IPS DF 4.7 (cell line): ENCODE measurements around the gene KCNH1.

Source experiments
- DNase-seq: peaks from one replicate; pipeline ENCODE4 v3.0.0-alpha.2; 2013; ENCODE audit warnings: low spot score; ENCODE audit errors: extremely low read depth

KCNH1 gene, protein sequence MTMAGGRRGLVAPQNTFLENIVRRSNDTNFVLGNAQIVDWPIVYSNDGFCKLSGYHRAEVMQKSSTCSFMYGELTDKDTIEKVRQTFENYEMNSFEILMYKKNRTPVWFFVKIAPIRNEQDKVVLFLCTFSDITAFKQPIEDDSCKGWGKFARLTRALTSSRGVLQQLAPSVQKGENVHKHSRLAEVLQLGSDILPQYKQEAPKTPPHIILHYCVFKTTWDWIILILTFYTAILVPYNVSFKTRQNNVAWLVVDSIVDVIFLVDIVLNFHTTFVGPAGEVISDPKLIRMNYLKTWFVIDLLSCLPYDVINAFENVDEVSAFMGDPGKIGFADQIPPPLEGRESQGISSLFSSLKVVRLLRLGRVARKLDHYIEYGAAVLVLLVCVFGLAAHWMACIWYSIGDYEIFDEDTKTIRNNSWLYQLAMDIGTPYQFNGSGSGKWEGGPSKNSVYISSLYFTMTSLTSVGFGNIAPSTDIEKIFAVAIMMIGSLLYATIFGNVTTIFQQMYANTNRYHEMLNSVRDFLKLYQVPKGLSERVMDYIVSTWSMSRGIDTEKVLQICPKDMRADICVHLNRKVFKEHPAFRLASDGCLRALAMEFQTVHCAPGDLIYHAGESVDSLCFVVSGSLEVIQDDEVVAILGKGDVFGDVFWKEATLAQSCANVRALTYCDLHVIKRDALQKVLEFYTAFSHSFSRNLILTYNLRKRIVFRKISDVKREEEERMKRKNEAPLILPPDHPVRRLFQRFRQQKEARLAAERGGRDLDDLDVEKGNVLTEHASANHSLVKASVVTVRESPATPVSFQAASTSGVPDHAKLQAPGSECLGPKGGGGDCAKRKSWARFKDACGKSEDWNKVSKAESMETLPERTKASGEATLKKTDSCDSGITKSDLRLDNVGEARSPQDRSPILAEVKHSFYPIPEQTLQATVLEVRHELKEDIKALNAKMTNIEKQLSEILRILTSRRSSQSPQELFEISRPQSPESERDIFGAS

DNA sequence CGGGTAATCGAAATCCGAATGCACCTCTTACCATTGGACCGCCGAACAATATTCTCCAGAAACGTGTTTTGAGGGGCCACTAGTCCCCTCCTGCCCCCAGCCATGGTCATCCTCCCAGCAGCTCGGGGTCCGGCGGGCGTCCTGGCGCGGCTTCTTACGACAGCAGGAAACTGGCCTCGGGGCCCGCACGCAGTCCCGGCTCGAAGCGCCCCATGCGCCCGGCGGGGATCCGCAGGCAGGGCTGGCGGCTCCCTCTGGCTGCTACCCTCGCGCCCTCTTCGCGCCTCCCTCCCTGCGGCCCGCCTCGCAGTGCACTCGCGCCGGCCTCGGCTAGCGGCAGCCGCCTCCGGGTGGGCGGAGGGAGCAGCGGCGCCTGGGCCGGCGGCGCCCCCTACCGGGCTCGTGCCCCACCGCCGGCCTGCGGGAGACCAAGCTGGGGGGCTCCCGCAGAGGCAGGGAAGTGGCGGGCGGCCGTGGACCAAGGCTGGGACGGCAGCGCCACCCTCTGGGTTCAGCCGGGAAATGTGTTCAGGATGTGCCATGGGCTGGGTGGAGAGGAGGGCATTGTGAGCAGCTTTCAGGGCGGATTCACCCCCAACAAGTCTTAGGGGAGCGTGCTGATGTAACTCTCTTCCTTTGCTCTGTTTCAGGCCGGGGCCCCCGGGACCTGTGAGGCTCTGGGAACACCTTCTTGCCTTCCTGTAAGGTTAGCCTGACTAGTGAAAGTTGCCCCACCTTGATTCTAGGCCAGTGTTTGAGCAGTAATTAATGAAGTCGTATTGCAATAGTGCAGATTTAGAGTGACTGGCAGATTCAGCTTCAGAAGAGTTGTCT, at the start of gene KCNH1:
TSS of gene KCNH1 (minus strand) at position 313 of the 834 bp plus-strand sequence. CDS start at position 110, 203 bp downstream.
- no peak for DNase-seq

DNA sequence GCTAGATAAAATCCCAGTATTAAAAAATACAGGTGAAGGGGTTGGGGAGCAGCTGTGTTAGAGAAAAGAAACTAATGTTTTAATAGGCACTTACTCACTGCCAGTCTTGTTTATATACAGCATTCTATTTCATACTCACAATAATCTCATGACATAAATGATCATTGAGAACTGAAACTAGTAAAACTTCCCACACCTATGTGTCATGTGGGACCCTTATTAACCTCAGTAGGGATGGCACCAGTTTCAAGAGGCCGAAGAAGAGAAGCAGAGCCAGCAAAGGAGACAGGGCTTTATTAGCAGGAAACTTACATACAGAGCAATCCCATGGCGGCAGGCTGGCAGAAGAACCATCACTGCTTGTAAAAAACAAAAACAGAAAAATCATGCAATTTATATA, 48.8 kb upstream of the KCNH1 start:
- DNase-seq: no peak

DNA sequence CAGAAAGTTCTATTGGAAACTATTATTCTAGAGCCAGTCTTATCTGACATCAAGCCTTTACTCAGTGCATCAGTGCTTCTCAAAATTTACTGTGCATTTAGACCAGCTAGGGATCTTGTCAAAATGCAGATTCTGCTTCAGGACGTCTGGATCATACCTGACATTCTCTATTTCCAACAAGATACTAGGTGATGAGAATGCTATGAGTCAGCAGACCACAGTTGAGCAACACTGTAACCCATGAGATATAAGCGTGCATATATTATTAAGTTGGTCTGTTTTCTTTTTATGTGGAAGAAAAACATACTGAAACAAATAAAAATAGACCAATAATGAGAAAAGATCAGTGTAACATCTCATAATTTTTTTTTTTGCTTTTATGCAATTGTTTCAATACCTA, 40.4 kb upstream of the KCNH1 start:
- DNase-seq: no peak

DNA sequence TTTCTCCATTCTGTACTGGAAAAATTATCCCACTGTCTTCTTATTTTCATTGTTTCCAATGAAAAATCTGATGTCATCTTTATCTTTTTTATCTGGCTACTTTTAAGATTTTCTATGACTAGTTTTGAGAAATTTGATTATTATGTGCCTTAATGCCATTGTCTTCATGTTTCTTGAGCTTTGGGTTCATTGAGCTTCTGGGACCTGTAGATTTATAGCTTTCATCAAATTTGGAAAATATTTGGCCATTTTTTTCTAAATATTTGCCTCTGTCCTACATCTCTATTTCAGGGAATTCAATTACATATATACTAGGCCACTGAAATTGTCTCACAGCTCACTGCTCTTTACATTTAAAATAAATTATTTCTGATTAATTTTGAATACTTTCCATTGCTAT, 38.7 kb upstream of the KCNH1 start:
- no peak for DNase-seq

DNA sequence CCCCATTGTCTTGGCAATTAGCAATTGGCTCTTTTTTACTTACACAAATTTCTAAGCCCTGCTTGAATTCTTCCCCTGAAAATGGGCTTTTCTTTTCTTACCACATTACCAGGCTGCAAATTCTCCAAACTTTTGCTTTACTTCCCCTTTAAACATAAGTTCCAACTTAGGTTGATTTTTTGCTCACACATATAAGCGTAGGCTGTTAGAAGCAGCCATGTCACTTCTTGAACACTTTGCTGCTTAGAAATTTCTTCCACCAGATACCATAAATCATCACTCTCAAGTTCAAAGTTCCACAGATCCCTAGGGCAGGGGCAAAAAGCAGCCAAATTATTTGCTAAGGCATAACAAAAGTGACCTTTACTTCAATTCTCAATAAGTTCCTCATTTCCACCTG, 35.4 kb upstream of the KCNH1 start:
- DNase-seq: no peak

DNA sequence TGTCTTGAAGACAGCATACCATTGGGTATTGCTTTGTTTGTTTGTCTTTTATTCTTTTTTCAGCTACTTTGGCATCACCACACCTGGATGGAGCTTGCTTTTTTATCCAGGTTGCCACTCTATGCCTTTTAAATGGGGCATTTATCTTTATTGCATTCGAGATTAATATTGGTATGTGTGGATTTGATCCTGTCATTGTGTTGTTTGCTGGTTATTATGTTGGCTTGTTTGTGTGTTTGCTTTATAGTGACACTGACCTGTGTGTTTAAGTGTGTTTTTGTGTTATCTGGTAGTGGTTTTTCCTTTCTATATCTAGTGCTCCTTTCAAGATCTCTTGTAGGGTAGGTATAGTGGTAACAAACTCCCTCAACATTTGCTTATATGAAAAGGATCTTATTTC, 24.9 kb upstream of the KCNH1 start:
- DNase-seq: no peak

DNA sequence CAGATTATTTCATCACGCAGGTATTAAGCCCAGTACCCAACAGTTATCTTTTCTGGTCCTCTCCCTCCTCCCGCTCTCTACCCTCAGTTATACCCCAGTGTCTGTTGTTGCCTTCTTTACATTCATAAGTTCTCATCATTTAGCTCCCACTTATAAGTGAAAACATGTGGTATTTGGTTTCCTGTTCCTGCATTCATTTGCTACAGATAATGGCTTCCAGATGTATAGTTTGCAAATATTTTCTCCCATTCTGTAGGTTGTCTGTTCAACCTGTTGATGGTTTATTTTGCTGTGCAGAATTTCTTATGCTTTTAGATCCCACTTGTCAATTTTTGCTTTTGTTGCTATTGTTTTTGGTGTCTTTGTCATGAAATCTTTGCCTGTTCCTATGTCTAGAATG, 21.1 kb upstream of the KCNH1 start:
- no peak for DNase-seq

DNA sequence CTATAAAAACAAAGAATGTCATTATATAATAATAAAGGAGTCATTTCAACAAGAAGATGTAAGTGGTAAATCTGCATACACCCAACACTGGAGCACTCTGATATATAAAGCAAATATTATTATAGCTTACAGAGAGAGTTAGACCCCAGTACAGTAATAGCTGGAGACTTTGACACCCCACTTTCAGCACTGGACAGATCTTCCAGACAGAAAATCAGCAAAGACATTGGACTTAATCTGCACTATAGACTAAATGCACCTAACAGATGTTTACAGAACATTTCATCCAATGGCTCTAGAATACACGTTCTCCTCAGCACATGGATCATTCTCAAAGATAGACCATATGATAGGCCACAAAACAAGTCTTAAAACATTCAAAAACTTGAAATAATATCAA, 20.0 kb upstream of the KCNH1 start:
- no peak for DNase-seq

DNA sequence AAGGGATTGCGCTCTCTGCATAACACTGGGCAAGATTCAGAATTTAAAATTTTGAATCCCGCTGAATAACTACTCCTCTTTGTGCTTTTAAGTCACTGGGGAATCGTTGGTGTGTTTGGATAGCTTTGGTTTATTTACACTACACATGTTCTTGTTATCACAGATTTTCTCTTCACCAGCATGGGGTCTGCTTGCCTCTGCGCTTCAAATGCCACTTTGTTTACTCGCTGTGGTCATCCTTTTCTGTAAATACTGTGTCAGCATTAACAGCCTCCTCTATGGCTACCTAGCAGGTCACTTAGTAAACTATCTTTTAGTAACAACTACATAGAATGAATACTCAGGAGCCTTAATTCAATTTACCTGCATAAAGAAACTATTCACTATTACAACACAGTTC, 14.4 kb upstream of the KCNH1 start:
- DNase-seq: no peak

DNA sequence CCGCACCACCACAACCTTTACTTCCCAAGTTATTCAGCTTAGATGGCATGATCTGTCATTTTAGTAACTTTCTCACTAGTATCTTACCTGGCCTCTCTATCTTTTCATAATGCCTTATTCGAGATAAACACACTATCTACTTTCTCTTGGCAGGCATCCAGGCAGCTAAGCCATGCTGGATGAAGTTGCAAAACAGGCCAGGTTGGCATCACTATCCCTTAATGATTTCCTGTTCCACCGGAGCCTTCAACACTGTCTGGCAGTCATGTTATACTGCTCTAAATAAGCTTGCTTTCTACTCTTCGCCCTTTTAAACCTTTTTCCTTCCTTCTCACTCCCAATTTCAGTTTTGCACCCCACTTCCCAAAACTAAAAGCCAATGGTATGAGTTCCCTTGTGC, 12.0 kb upstream of the KCNH1 start:
- DNase-seq: no peak

DNA sequence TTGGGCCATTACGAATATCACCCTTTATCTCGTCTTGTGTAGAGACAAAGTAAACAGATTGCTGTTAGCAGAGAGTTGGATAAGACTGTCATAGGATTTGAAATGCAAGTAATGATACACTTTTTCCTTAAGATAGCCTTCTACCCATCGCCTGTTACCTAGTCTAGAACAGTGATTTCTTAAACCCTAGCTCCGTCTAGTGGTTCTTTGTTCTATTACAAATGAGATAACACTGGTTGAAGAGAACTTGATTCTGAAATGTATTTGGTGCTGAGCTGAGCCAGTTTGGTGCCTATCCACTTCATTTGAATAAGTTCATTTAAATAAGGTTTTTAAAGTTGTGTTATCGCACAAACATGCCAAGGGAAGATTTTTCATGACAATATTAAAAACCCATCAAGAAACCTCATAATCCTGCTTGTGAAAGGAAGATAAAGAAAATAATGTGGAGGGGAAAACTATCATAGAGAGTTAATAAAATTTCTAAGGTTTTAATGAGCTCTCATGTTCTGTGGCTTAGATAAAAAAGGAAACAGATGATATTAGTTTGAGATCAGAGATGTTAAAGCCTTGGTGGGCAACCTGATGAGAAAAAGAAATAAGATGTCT, 1.5 kb upstream of the KCNH1 start:
- no peak for DNase-seq

DNA sequence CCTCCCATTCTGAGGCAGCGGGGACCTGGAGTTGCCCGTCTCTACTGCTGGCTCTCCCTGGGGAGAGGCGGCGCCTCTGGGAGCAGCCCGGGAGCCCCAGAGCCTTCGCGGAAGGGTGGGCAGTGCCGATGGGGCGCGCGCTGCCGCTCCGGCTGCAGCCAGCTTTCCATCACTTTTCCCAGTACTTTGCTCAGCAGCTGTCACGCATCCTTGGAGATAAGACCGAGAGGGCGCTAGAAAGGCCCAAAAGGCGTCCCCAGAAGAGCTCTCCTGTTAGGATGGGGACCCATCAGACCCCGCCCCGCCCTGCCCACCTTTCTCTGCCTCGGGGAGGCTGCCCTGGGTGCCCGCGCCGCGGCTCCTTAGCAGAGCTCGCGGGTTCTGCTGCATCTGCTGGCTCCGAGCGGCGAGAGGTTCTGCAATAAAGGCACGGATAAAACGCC, 534 bp downstream of the KCNH1 start:
- no peak for DNase-seq

DNA sequence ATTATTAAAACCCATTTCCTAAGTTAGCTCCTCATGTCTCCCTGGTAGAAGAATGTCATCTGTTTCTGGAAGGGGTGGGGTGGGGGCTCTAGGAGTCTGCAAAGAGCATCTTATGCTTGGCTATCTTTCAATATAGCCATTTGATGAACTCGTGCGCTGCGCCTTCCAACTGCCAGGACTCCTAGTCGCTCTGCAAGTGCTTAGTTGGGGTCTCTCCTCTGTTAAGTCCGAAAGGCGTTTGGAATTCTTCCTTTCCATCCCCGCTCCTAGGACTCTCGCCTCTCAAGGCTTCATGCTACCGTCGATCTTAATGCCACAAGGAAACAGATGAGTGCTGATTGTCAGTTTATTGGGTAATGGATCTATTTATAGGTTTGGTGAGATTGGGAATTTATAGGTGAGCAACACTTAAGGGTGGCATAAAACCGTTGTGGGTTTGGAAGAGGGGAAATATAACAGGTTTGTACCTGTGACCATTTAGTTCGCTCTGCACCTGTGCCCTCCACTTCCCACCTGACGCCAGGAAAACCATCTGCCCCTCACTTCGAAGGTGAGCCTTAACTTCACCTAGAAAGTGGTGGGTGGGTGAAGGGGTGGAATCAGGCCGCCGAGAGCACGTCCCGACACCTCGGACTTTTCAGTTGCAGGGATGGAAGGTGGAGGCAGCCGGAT, 1.1 kb downstream of the KCNH1 start:
- no peak for DNase-seq

DNA sequence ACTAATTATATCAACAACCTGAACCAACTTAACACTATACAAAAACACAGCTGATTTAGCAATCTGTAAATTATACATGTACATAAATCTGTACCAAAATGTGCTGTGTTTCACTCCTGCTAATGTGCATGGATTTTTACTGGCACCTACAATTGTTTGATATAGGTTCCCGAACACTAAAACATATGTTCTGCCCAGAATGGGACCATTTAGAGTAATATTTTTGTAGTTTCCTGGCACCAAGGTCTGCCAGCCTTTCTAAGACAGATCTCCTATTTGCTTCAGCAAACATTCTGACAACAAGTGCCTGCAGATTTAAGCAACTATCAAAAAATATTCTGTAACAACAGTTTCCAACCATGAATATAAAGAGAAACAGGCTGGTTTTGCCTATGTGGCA, 4.2 kb downstream of the KCNH1 start:
- DNase-seq: no peak

DNA sequence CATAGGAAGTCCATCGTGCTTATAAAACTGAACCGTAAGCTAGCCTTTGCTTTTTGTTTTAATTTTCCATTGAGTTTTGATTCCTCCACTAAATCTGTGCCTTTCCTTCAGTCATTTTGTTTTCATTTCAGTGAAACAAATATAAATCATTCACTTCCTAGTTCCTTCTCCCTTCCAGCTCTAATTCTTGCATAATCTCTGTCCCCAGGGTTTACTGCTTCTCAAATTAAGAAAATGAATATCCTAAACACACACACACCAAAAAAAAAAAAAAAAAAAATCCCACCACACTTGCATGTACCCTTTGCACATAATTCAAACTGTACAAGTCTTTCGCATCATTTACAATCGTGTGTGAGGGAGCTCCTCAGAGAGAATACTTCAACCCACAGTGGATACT, 6.8 kb downstream of the KCNH1 start:
- DNase-seq: no peak

DNA sequence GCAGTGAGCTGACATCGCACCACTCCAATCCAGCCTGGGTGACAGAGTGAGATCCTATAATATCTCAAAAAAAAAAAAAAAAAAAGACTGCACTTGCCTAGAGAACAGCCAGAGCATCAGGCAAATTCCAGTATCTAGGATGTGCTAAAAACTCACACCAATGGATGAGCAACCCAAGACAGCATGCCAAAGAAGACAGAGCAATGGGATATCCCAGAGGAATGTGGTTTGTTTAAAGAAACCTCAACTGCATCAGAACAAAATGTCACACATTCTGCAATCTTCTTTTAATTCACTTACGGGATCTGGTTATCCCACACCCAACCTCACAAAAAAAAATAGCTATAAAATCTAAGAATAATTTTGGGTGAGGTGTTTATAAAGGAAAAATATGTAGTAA, 7.3 kb downstream of the KCNH1 start:
- DNase-seq: no peak

DNA sequence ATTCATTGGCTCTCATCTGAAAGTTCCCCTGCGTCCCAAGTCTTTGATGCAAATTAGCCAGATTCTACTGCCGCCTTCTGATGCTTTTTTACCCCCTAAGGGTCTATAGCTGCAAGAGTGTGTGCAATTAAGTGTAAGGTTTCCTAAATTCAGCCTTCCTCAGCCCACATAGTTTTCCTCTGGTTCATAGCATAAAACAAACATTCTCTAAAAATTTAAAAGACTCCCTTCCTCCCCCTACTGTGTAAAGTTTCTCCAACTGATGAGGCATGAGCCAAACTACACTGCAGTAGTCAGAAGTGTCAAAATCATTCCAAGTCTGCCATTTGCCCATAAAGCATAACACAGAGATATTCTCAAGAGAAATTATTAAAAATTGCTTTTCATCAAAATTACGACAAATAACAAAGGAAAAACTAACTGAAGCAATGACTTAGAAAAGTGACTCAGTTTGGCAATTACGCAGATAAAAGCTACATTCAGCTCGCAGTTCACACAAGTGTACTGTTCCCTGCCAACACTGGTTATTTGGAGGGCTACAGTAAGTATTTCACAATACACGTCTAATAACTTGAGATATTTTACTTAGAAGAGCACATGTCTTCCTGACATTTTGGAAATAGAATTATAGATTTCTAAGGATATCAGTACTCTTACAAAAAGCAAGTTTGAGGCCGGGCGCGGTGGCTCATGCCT, 15.4 kb downstream of the KCNH1 start:
- no peak for DNase-seq

DNA sequence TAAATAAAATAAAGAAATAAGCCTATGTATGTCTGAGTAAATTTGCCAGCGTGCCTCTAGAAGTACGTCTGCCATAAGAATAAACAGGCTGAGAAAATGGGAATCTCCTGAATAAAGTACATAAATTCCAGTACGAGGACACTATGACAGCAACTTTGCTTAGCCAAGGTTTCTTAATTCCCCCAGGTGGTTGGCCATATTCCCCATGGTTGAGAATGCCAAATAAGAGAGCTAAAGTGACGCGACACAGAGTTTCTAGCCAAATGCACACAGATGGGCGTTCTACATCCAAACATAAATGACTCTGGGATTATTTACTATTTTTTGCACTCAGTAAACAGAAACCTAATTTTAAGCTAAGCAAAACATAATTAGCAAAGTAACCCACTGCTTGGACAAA, 19.5 kb downstream of the KCNH1 start:
- no peak for DNase-seq

DNA sequence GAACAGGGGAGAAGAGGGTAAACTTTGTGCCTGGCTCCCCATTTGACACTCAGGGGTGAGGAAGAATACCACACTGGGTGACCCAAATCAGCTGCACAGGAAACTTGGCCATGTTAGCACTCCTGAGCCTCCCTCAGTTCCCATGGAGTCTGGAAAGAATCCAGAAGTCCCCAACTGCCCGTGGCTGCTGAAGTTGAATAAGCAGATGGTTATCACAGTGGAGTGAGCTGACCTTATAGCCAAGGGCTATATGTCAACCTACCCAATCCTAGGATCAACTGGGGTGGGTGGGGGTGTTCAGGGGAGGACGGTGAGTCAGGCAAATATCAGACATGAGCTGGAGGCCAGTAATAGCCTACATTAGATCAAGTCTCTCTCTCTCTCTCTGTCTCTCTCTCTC, 20.4 kb downstream of the KCNH1 start:
- no peak for DNase-seq

DNA sequence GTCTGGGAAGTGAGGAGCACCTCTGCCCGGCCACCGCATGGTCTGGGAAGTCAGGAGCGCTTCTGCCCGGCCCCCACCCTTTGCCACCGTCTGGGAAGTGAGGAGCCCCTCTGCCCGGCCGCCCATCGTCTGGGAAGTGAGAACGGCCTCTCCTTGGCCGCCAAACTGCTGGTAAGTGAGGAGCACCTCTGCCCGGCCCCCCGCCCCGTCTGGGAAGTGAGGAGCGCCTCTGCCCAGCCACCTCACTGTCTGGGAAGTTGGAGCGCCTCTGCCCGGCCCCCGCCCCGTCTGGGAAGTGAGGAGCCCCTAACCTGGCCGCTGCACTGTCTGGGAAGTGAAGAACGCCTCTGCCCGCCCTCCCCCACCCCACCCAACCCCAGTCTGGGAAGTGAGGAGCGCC, 22.6 kb downstream of the KCNH1 start:
- no peak for DNase-seq
